ENCODE results near the gene PDGFC.
"Not testable (repeated sequence)": the region's sequence is repeated elsewhere in the genome, so short reads cannot be mapped to it uniquely, and the experiment has no call there.

PDGFC gene

GRCh38 chr4:156949373-156949814 lies 22.2 kb downstream of the PDGFC start:
- peak; percentile 60 for DNase-seq

- no peak for DNase-seq
These were observed 22.9 kb downstream of the PDGFC start for GRCh38 chr4:156948738-156949137.

GRCh38 chr4:156948133-156948532 lies 23.5 kb downstream of the PDGFC start:
- no peak for DNase-seq

- peak; percentile 19 for DNase-seq
These were observed 24.8 kb downstream of the PDGFC start for GRCh38 chr4:156946516-156947424.

- DNase-seq: no peak
These were observed 26.1 kb downstream of the PDGFC start for GRCh38 chr4:156945532-156945931.

- no peak for DNase-seq
These were observed 28.6 kb downstream of the PDGFC start for GRCh38 chr4:156942991-156943390.

- DNase-seq: peak; percentile 91
These were observed 29.6 kb downstream of the PDGFC start for GRCh38 chr4:156941940-156942548.

GRCh38 chr4:156939801-156940200 lies 31.8 kb downstream of the PDGFC start:
- no peak for DNase-seq

- no peak for DNase-seq
These were observed 32.5 kb downstream of the PDGFC start for GRCh38 chr4:156939139-156939538.

GRCh38 chr4:156934259-156934635 lies 37.4 kb downstream of the PDGFC start:
- no peak for DNase-seq

GRCh38 chr4:156933633-156934258 lies 37.9 kb downstream of the PDGFC start:
- peak; percentile 66 for DNase-seq

GRCh38 chr4:156932360-156932759 lies 39.2 kb downstream of the PDGFC start:
- DNase-seq: not testable (repeated sequence)

- peak; percentile 67 for DNase-seq
These were observed 40.3 kb downstream of the PDGFC start for GRCh38 chr4:156931267-156931666.

GRCh38 chr4:156929386-156930105 lies 42.1 kb downstream of the PDGFC start:
- DNase-seq: no peak

GRCh38 chr4:156924774-156925315 lies 46.8 kb downstream of the PDGFC start:
- peak; percentile 1 for DNase-seq

GRCh38 chr4:156923525-156923924 lies 48.1 kb downstream of the PDGFC start:
- DNase-seq: no peak

GRCh38 chr4:156915221-156915620 lies 56.4 kb downstream of the PDGFC start:
- no peak for DNase-seq

GRCh38 chr4:156913234-156913633 lies 58.4 kb downstream of the PDGFC start:
- DNase-seq: no peak

GRCh38 chr4:156909010-156909409 lies 62.6 kb downstream of the PDGFC start:
- DNase-seq: no peak

GRCh38 chr4:156906325-156906724 lies 65.3 kb downstream of the PDGFC start:
- no peak for DNase-seq

- DNase-seq: no peak
These were observed 69.7 kb downstream of the PDGFC start for GRCh38 chr4:156901871-156902270.

- DNase-seq: no peak
These were observed 73.1 kb downstream of the PDGFC start for GRCh38 chr4:156898373-156899117.
